ENCODE results near the gene TSHZ2.

GRCh38 chr20:53444401-53445149 lies 472.4 kb downstream of the TSHZ2 start:
- TF ChIP-seq CTCF (IDR thresholded peaks at IDR 0.05; ENCODE audit: poor library complexity) (no peak), EZH2 (IDR thresholded peaks at IDR 0.05; ENCODE audit: borderline replicate concordance) (no peak), EZH2phosphoT487 (IDR thresholded peaks at IDR 0.05; ENCODE audit: low read depth, severe bottlenecking, unreplicated experiment) (no peak)
